ENCODE data around the gene RAB31. TPM values are rescaled to one million over a fixed set of nuclear protein-coding genes. Genes with fewer than 3 reads are reported as not detected.

RAB31 gene
- total and polyA plus RNA-seq, 2 of the 13 experiments (the other 11 are each of a cell fraction or from before 2014, with no cell fraction given) = 1.1 to 1.7 TPM

DNA sequence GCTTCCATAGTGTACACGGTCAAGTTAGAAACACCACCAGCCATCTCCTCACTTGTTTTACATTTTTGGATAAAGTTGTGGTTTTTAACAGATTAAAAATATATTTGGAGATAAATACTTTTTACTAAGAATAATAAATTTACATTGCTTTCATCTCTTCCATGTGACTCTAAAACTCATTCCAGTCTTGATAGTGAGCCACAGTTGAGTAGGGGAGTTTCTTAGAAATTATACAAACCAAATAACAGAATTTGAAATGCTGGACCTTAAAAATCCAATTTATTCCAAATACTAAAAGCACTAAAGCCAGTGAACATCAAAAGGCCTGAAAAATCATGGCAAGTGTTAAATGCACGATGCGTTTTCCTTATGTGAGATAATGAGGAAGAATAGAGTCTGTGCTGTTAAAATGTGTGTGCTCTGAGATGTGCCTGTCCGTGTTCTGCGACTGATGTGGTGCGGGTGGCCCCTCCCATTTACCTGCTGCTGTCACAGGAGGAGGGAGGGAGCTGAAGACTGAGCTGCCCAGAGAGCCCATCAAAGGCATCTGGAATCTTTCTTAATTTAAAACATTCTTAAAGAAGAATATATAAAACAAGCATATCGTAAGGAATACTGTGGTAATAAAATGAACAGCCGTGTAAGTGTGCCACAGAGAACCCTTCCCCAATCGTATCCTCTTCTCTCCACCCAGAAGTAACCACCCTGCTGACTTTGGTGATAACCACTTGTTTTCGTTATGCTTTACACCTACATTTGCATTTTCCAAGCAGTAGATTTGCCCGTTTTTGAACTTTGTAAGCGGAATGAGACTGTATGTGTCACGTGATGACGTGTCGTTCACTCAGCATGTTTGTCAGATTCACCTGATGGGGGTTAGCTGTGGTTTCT lies 120.7 kb downstream of the RAB31 start:
- Histone ChIP-seq H3K4me1 (ENCODE audit: insufficient read depth, low read length) (peaks cover 23% of the 10 kb centered on the region), H3K79me2 (ENCODE audit: insufficient read depth, low read length) (no peaks in the 10 kb centered on the region), H3K9ac (ENCODE audit: insufficient read depth, low read depth, low read length) (no peak overlapping the region), H2AFZ (ENCODE audit: low read length) (no peak overlapping the region), H3K27ac (ENCODE audit: extremely low read length, insufficient read depth, low read length) (no peak overlapping the region), H3K36me3 (replicated peaks in 1 of 2; ENCODE audit: control insufficient read depth in 1 of 2, insufficient read depth in 2 of 2, low read length in 2 of 2) (no peaks in the 10 kb centered on the region), H3K9me3 (ENCODE audit: low read length) (no peaks in the 10 kb centered on the region), H3K4me3 (replicated peaks in 1 of 3; ENCODE audit: insufficient read depth in 1 of 3, low read depth in 2 of 3, low read length in 3 of 3) (no peak overlapping the region), H3K4me2 (ENCODE audit: low read depth, low read length) (no peak overlapping the region), H3K27me3 (ENCODE audit: control insufficient read depth in 1 of 2, insufficient read depth in 2 of 2, low read length in 2 of 2) (no peaks in the 10 kb centered on the region), H4K20me1 (ENCODE audit: insufficient read depth, low read length) (no peaks in the 10 kb centered on the region)
- 72% methylated on average over 15 of the region's 15 CpGs for WGBS (ENCODE audit: low lambda C conversion rate)
- no TSS peak for BruUV-seq (replicated peaks)
- POLR2A ChIA-PET = no interaction called here
- in situ Hi-C loops (cut with HindIII; ENCODE audit: extremely low pct_ligation_motif_present, low pct_unique_long_range_greater_than_20kb) (no loop called here), intact Hi-C loops (cut with micrococcal nuclease; ENCODE audit: unreplicated experiment) (no loop called here)
- DNase-seq (ENCODE audit: low spot score) (no peak), FAIRE-seq (no peak), ATAC-seq (no peak)
- CTCF ChIA-PET (ENCODE audit: low intra/inter-chr PET ratio, low total read pairs) = no interaction called here
- TF ChIP-seq, protein P1, sequence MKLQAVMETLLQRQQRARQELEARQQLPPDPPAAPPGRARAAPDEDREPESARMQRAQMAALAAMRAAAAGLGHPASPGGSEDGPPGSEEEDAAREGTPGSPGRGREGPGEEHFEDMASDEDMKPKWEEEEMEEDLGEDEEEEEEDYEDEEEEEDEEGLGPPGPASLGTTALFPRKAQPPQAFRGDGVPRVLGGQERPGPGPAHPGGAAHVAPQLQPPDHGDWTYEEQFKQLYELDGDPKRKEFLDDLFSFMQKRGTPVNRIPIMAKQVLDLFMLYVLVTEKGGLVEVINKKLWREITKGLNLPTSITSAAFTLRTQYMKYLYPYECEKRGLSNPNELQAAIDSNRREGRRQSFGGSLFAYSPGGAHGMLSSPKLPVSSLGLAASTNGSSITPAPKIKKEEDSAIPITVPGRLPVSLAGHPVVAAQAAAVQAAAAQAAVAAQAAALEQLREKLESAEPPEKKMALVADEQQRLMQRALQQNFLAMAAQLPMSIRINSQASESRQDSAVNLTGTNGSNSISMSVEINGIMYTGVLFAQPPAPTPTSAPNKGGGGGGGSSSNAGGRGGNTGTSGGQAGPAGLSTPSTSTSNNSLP (IDR thresholded peaks at IDR 0.05; ENCODE audit: low read depth, low read length) = no peak
- no peak for TF ChIP-seq HOXA5 (CRISPR knock-in tag; IDR thresholded peaks at IDR 0.05)
- TF ChIP-seq HMGA1 (CRISPR knock-in tag; conservative IDR thresholded peaks at IDR 0.05) = no peak
- no peak for TF ChIP-seq ZSCAN25 (CRISPR knock-in tag; IDR thresholded peaks at IDR 0.05)
- TF ChIP-seq HIVEP1 (CRISPR knock-in tag; IDR thresholded peaks at IDR 0.05) = no peak
- TF ChIP-seq, protein P2, sequence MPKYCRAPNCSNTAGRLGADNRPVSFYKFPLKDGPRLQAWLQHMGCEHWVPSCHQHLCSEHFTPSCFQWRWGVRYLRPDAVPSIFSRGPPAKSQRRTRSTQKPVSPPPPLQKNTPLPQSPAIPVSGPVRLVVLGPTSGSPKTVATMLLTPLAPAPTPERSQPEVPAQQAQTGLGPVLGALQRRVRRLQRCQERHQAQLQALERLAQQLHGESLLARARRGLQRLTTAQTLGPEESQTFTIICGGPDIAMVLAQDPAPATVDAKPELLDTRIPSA (CRISPR knock-in tag; IDR thresholded peaks at IDR 0.05; ENCODE audit: borderline replicate concordance) = no peak
- TF ChIP-seq THAP11 (CRISPR knock-in tag; IDR thresholded peaks at IDR 0.05) = no peak
- TF ChIP-seq MBD4 (IDR thresholded peaks at IDR 0.05; ENCODE audit: borderline replicate concordance, low read length) = no peak
- TF ChIP-seq ZMAT3 (CRISPR knock-in tag; conservative IDR thresholded peaks at IDR 0.05) = no peak
